Esophagus muscularis mucosa (tissue), 4 donors: ENCODE data around the gene DSCAM.

Experiments
- EP300 ChIP-seq: sonication (generic); formaldehyde crosslinking; IDR thresholded peaks from one replicate; pipeline ENCODE4 v1.6.1; 2017; ENCODE audit warnings: antibody characterized with exemption
- POLR2A ChIP-seq: fragments of 450-650 bp; IDR thresholded peaks from one replicate; pipeline ENCODE4 v1.6.1; 2017; ENCODE audit warnings: antibody characterized with exemption, moderate library complexity, mild to moderate bottlenecking, low read depth
- POLR2AphosphoS5 ChIP-seq, 2 donors: sonication (generic); formaldehyde crosslinking; IDR thresholded peaks; one replicate each; pipeline ENCODE4 v1.6.1; 2017; ENCODE audit warnings: antibody characterized with exemption in 2 of 2
- TF ChIP-seq, protein P1 (sequence below), 3 experiments: fragments of 200-600 bp in 2 of 3; fragments of 450-650 bp in 1 of 3; sonication (generic) in 2 of 3; IDR thresholded peaks; one replicate each; pipeline ENCODE4 v1.5.1; 2017 to 2019; ENCODE audit warnings: antibody characterized with exemption in 3 of 3, mild to moderate bottlenecking in 2 of 3, moderate library complexity in 1 of 3

DNA sequence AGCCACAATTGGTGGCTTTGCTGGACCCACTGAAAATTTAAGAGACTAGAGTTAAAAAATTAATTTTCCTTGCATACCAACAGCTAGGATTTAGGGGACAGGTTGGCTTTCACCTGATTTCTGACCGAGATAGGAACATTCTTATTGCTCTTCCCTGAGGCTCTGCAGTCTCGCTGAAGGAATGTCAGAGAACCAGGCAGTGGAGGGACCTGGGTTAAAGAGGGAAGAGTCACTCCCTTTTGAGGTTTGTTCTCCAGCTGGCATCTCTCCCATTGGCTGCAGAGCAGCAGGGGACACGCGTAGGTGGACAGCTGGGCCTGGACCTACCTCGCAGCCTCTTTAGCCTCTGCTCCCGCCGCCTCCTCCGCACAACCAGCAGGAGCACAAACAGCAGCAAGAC, 772.2 kb downstream of the DSCAM start:
- TF ChIP-seq, protein P1, sequence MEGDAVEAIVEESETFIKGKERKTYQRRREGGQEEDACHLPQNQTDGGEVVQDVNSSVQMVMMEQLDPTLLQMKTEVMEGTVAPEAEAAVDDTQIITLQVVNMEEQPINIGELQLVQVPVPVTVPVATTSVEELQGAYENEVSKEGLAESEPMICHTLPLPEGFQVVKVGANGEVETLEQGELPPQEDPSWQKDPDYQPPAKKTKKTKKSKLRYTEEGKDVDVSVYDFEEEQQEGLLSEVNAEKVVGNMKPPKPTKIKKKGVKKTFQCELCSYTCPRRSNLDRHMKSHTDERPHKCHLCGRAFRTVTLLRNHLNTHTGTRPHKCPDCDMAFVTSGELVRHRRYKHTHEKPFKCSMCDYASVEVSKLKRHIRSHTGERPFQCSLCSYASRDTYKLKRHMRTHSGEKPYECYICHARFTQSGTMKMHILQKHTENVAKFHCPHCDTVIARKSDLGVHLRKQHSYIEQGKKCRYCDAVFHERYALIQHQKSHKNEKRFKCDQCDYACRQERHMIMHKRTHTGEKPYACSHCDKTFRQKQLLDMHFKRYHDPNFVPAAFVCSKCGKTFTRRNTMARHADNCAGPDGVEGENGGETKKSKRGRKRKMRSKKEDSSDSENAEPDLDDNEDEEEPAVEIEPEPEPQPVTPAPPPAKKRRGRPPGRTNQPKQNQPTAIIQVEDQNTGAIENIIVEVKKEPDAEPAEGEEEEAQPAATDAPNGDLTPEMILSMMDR (IDR thresholded peaks at IDR 0.05): no peak
- no peak for TF ChIP-seq EP300
- no peak for TF ChIP-seq POLR2A
- no peak for TF ChIP-seq POLR2AphosphoS5 (IDR thresholded peaks at IDR 0.05)
